ENCODE results near the gene KCNQ5.

KCNQ5 gene

GRCh38 chr6:72639920-72640614, 18.2 kb downstream of the KCNQ5 start:
- no peak for DNase-seq (ENCODE audit: low read depth in 2 of 2)

- no peak for DNase-seq (ENCODE audit: low read depth in 2 of 2)
Measured at GRCh38 chr6:72640615-72640930, 18.7 kb downstream of the KCNQ5 start.

GRCh38 chr6:72642435-72642834, 20.6 kb downstream of the KCNQ5 start:
- DNase-seq (ENCODE audit: low read depth in 2 of 2), result no peak

- no peak for DNase-seq (ENCODE audit: low read depth in 2 of 2)
Measured at GRCh38 chr6:72643214-72643613, 21.4 kb downstream of the KCNQ5 start.

- no peak for DNase-seq (ENCODE audit: low read depth in 2 of 2)
Measured at GRCh38 chr6:72646604-72647485, 25.0 kb downstream of the KCNQ5 start.

- DNase-seq (ENCODE audit: low read depth in 2 of 2), result no peak
Measured at GRCh38 chr6:72647489-72647888, 25.6 kb downstream of the KCNQ5 start.

- DNase-seq (ENCODE audit: low read depth in 2 of 2), result no peak
Measured at GRCh38 chr6:72649032-72649984, 27.4 kb downstream of the KCNQ5 start.

- DNase-seq (ENCODE audit: low read depth in 2 of 2), result no peak
Measured at GRCh38 chr6:72650081-72650745, 28.3 kb downstream of the KCNQ5 start.

GRCh38 chr6:72651174-72651573, 29.3 kb downstream of the KCNQ5 start:
- no peak for DNase-seq (ENCODE audit: low read depth in 2 of 2)

GRCh38 chr6:72651967-72652956, 30.4 kb downstream of the KCNQ5 start:
- DNase-seq (ENCODE audit: low read depth in 2 of 2), result no peak

GRCh38 chr6:72653026-72653425, 31.2 kb downstream of the KCNQ5 start:
- DNase-seq (ENCODE audit: low read depth in 2 of 2), result no peak

- DNase-seq (ENCODE audit: low read depth in 2 of 2), result no peak
Measured at GRCh38 chr6:72654071-72654621, 32.3 kb downstream of the KCNQ5 start.

GRCh38 chr6:72657407-72658197, 35.7 kb downstream of the KCNQ5 start:
- DNase-seq (ENCODE audit: low read depth in 2 of 2), result no peak

- no peak for DNase-seq (ENCODE audit: low read depth in 2 of 2)
Measured at GRCh38 chr6:72659754-72660153, 37.9 kb downstream of the KCNQ5 start.

- no peak for DNase-seq (ENCODE audit: low read depth in 2 of 2)
Measured at GRCh38 chr6:72661411-72661810, 39.5 kb downstream of the KCNQ5 start.

GRCh38 chr6:72665599-72665998, 43.7 kb downstream of the KCNQ5 start:
- DNase-seq (ENCODE audit: low read depth in 2 of 2), result no peak

GRCh38 chr6:72669324-72669723, 47.5 kb downstream of the KCNQ5 start:
- DNase-seq (ENCODE audit: low read depth in 2 of 2), result no peak

- no peak for DNase-seq (ENCODE audit: low read depth in 2 of 2)
Measured at GRCh38 chr6:72672906-72673305, 51.0 kb downstream of the KCNQ5 start.

GRCh38 chr6:72674842-72675241, 53.0 kb downstream of the KCNQ5 start:
- no peak for DNase-seq (ENCODE audit: low read depth in 2 of 2)
